Measurements from ENCODE around the gene GREB1L.

DNA sequence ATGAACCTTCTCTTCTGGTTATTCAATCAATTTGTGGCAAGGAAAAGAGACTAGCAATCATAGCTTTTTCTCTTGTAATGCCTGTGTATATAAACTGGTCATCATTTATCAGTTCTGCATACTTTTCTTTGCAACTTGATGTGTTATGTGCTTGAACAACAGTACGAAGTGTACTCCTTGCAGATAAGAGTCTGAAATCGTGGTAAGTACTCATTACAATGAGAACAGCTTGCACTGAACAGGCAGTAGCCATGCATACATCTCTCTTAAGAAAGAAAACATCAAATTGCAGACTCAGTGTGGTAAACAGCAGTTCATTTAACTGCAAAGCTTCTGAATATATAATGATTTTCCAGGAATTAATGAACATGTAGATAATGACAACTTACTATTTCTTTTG, 64.3 kb downstream of the GREB1L start:
- TF ChIP-seq POLR2A (IDR thresholded peaks at IDR 0.05) (no peak), EP300 (IDR thresholded peaks at IDR 0.05) (no peak)
- TF ChIP-seq, protein P1, sequence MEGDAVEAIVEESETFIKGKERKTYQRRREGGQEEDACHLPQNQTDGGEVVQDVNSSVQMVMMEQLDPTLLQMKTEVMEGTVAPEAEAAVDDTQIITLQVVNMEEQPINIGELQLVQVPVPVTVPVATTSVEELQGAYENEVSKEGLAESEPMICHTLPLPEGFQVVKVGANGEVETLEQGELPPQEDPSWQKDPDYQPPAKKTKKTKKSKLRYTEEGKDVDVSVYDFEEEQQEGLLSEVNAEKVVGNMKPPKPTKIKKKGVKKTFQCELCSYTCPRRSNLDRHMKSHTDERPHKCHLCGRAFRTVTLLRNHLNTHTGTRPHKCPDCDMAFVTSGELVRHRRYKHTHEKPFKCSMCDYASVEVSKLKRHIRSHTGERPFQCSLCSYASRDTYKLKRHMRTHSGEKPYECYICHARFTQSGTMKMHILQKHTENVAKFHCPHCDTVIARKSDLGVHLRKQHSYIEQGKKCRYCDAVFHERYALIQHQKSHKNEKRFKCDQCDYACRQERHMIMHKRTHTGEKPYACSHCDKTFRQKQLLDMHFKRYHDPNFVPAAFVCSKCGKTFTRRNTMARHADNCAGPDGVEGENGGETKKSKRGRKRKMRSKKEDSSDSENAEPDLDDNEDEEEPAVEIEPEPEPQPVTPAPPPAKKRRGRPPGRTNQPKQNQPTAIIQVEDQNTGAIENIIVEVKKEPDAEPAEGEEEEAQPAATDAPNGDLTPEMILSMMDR (IDR thresholded peaks at IDR 0.05), result no peak

All from tibial nerve (tissue), 4 donors.